HG02884 (cell line): ENCODE measurements around the gene KPNA2.
A peak's percentile ranks its signal among the peaks of the same experiment; 100 is the strongest.
"Not testable (repeated sequence)": the region's sequence is repeated elsewhere in the genome, so short reads cannot be mapped to it uniquely, and the experiment has no call there.

Experiments
- ATAC-seq: cut with Tn5 transposase; IDR thresholded peaks from one replicate; pipeline ENCODE4 v1.9.1; 2021; ENCODE audit warnings: mild to moderate bottlenecking, moderate library complexity; ENCODE audit not compliant: unreplicated experiment

The KPNA2 gene

DNA sequence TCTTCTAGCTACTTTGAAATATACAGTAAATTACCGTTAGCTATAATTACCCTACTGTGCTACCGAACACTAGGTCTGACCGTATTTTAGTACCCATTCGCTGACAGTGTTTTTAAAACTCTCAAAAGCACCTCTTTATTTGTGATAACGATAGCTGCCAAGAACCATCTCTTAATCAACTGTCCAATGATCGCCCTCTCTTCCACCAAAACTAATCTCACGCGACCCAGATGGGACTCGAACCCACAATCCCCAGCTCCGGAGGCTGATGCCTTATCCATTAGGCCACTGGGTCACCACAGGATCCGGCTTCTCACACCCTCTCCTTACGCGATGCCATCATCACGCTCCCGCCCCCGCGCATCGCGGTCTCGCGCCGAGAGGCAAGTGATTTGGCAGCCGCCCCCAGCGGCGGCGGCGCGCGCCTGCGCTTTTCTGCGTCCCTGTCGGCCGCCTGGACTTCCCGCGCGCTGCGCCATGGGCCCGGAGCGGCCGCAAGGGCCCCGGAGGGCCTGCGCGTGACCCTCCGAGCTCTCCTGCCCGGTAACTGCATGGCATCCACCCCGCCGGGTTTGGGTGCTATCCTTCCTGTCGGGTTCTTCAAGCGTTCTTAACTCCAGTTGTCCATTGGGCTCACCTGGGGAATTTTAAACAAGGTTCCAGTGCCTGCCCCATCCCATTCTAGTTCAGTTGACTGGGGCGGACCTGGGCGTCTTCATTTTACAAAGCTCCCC, 15.7 kb upstream of the KPNA2 start:
- peak; percentile 87 for ATAC-seq

DNA sequence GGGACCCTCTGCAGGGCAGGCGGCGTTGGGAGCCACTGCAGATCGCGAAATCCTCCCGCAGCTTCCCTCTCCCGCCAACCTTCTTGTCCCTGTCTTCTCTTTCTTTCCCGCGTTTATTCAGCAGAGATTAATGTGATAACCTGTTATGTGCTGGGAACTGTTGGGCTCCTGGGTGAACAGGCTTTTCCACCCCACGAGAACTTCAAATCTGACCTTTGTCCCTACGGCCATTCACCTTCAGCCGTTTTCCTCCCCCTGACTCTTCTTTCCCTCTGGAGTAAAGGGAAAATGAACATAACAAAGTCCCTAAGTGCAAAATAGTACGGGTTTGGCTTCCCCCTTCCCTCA, 15.2 kb upstream of the KPNA2 start:
- ATAC-seq = no peak

DNA sequence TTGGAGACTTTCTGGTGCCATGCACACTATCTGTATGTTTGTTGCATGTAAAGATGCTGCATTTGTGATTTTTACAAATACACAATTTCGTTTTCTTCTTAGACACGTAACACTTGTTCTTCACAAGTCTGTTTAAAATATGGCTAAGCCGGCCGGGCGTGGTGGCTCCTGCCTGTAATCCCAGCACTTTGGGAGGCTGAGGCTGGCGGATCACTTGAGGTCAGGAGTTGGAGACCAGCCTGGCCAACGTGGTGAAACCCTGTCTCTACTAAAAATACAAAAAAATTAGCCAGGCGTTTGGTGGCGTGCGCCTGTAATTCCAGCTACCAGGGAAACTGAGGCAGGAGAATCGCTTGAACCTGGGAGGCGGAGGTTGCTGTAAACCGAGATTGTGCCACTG, 14.7 kb upstream of the KPNA2 start:
- ATAC-seq = not testable (repeated sequence)

DNA sequence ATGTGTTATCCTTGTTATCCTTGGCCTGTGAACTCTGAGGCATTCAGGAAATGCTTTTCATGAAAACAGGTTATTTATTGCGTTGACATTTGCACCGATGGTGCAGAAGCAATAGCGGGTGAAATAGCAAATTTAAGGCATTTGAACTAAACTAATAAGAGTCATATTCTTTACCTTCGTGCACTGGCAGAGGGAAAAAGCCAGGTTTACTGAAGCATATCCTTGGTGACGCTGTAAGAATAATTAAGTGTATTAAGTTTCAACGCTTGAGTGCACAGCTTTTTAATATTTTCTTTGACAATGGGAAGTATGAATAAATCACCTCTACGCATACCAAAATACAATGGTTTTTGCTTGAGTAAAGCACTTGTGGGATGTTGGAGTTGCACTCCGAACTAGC, 13.6 kb upstream of the KPNA2 start:
- no peak for ATAC-seq

DNA sequence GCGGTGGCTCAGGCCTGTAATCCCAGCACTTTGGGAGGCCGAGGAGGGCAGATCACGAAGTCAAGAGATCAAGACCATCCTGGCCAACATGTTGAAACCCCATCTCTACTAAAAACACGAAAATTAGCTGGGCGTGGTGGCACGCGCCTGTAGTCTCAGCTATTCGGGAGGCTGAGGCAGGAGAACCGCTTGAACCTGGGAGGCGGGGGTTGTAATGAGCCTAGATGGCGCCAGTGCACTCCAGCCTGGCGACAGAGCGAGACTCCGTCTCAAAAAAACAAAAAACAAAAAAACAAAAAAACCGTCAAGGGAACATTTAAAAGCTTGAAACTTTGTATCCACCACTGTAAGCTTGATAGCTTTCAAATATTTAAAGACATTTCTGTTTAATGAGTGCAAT, 13.0 kb upstream of the KPNA2 start:
- ATAC-seq = not testable (repeated sequence)

DNA sequence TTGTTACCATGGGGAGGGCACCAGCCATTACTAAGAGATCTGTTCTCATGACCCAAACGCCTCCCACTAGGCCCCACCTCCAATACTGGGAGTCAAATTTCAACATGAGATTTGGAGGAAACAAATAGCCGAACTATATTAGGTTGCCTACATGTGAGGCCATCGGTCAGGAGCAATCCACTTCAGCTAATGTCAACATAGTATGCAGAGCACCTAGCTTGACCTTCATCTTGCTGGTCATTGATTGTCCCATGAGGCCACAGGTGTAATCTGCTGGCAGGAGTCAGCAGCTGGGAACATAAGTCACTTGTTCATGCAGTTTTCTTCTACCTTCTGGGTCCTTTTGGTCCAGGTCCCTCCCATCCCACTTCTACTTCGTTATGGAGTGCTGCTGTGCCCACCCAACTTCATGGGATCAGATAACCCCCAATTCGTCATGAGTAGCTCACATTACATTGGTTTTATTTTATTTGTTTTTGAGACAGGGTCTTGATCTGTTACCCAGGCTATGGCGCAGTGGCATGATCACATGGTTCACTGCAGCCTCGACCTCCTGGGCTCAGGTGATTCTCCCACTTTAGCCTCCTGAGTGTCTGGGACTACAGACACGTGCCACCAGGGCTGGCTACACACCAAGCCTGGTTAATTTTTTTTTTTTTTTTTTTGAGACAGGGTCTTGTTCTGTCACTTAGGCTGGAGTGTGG, 5.9 kb upstream of the KPNA2 start:
- ATAC-seq = no peak

DNA sequence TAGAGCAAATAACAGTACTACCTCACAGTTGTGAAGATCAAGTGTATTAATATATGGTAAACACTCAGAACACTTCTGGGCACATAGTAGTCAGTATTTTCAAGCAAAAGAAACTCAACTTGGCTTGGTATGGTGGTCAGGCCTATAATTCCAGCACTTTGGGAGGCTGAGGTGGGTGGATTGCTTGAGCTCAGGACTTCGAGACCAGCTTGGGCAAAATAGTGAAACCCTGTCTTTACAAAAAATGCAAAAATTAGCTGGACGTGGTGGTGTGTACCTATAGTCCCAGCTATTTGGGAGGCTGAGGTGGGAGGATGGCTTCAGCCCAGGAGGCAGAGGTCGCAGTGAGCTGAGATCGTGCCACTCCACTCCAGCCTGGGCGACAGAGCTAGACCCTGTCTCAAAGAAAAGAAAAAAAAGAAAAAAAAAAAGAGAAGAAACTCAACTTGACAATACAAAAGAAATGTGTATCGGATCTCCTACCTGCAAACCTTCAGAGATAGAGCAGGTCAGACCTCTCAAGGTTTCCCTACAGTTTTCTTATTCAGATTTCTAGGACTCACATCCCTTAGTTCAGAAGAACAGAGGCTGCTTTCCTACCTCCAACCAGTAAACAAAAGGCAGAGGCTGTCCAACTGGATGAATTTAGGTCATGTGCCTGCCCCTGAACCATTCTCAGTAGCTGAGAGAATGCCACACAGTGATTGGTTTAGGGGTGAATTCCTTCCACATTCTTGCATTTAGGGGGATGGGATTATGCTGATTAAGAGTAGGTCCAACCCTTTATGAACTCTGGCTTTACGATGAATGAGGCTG, 1.7 kb upstream of the KPNA2 start:
- no peak for ATAC-seq

DNA sequence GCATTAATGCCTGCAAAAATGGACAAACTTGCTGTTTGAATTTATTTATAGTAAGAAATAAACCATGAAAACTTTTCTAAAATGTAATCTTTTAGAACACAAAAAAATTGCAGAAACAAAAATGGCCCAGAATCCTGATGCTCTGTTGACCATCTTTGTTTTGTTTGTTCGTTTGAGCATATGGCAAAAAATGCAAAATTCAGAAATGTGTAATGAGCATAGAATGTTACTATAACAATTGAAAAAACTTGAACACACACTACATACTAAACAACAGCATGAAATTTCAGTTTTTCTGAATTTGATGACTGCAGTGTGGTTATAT, 1.1 kb upstream of the KPNA2 start:
- no peak for ATAC-seq

DNA sequence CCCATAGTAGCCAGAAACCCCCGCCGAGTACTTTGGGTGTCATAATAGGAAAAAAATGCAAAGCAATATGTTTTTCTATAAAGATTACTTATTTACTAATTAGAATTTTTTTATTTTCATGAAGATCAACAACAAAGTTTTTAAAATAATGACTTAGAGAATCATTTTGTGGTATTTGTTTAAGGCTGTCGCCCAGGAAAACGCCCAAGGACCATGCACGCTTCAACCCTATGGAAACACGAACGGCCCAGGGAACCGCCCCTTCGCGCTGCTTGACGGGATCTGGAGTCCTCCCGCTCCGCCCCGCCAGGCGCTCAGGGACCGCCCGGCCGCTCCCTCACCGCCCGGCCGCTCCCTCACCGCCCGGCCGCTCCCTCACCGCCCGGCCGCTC, 408 bp upstream of the KPNA2 start:
- ATAC-seq = peak; percentile 90

DNA sequence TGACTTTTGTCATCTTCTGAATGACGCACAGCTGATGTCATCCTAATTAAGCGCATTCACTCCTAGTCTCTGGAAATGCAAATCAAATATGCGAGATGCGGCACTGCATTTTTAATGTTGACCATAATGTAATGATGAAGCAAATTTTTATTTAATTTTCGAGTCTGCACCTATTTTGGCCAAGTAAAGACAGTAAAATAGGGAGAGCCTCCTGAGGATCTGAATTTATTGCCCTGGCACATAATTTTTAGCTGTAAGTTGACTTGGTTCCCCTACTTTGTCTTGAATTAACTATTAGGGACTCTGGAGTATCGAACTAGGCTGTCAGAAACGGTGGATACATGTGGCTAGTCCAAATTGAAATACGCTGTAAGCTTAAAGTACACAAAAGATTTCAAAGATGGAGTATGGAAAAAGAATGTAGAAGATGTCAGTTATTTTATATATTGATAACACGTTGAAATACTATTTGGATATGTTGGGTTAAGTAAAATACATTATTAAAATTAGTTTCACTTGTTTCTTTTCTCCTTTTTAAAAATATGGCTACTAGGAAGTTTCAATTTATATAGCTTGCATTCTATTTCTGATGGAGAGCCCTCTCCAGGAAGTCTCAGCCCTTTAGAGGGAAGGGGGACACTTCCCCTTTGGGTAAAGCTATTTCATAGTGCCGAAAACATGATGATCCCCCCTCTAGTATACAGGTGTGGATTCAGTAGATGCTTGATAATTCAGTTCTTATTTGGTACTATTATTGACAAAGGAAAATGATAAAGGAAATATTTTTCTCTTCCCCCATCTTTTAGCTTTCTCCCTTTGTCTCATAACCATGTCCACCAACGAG, 991 bp downstream of the KPNA2 start:
- ATAC-seq = no peak

DNA sequence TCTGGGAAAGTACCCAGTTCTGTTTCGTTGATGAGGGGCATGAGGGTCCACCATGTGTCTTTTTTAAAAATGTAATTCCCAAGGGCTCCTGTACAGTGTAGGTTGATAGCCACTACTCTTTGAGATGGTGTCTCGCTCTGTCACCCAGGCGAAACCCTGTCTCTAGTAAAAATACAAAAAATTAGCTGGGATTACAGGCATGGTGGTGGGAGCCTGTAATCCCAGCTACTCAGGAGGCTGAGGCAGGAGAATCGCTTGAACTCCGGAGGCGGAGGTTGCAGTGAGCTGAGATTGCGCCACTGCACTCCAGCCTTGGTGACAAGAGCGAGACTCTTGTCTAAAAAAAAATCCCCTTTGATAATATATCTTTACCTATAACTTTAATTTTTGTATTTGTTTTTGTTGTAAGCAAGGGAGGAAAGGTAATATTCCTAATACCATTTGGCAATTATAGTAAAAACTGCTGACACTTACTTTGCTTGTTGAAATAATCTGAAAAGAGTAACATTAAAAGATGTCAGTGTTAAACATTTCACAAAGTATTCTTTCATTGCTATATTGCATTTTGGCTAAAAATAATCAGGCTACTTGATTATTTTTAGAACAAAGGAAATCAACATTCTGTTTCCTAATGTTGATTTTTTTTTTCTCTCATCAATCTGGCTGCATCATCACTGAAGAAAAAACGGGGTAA, 11.8 kb downstream of the KPNA2 start:
- ATAC-seq = no peak

DNA sequence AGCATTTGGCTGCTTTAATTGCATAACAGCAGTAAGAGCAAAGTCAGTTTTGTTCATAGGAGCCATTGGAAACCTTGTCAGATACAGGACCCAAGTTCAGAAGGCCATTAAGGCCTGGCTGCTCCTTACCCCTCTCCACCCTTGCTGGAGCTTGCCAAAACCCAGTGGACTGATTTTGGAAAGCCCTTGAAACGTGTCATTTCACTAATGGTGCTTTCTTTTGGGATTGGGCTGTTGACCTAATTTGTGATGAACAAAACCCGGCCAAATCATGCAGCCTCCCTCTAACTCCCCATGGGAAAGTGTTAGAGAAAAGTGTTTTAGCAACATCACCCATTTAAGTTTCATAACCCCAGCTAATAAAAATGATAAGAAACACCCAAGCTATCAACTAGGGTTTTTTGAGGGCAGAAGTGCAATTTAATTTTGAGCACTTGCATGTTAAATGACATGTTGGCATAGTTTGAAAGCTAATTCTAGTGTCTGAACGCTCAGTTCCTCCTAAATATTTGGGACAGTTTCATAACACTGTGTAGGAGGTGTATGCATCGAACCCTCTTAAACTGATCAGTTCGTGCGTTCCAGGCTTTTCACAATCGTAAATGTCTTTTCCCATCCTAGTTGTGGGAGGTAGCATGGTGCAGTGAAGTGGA, 12.5 kb downstream of the KPNA2 start:
- ATAC-seq = not testable (repeated sequence)

DNA sequence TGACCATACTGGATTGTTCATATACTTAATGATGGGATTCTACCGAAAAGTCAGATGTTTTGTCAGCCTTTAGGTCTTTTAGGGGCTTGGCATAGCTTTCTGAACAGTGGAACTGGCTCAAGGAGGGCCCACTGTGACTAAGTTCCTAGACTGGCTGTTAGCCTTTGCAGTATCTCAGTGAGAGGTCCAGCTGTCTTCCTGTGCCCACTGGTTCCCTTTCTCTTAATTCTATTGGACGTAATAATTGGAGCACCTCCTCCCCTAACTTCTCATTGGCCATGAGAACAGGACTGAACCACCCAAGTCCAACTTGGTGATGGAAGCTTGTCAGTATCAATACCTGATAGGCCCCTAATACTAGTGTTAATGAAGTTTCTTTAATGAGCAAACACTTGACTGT, 13.5 kb downstream of the KPNA2 start:
- ATAC-seq = no peak

DNA sequence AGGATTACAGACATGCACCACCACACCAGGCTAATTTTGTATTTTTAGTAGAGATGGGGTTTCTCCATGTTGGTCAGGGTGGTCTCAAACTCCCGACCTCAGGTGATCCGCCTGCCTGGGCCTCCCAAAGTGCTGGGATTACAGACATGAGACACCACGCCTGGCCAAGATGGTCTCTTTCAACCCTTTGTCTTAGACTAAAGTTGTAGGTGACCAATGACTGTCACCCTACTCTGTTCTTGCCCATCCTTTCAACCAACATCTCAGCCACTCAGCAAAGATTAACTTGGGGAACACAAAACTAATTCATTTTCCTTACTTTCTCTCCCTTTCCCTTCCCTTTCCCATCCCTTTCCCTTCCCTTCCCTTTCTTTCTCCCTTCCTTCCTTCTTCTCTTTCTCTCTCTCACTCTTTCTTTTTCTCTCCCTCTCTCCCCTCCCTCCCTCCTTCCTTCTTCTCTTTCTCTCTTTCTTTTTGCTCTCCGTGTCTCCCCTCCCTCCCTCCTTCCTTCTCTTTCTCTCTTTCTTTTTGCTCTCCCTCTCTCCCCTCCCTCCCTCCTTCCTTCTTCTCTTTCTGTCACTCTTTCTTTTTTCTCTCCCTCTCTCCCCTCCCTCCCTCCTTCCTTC, 14.4 kb downstream of the KPNA2 start:
- ATAC-seq = not testable (repeated sequence)

DNA sequence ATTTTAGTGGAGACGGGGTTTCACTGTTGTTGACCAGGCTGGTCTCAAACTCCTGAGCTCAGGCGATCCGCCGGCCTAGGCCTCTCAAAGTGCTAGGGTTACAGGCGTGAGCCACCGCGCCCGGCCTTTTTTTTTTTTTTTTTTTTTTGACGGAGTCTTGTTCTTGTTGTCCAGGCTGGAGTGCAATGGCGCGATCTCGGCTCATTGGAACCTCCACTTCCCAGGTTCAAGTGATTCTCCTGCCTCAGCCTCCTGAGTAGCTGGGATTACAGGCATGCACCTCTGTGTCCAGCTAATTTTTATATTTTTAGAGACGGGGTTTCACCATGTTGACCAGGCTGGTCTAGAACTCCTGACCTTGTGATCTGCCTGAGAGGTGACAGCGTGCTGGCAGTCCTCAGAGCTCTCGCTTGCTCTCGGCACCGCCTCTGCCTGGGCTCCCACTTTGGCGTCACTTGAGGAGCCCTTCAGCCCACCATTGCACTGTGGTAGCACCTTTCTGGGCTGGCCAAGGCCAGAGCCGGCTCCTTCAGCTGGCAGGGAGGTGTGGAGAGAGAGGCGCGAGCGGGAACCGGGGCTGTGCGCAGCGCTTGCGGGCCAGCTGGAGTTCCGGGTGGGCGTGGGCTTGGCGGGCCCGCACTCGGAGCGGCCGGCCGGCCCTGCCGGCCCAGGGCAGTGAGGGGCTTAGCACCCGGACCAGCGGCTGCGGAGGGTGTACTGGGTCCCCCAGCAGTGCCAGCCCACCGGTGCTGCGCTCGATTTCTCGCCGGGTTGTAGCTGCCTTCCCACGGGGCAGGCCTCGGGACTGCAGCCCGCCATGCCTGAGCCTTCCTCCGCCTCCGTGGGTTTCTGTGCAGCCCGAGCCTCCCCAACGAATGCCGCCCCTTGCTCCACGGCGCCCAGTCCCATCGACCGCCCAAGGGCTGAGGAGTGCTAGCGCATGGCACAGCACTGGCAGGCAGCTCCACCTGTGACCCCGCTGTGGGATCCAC, 16.1 kb downstream of the KPNA2 start:
- ATAC-seq = not testable (repeated sequence)

DNA sequence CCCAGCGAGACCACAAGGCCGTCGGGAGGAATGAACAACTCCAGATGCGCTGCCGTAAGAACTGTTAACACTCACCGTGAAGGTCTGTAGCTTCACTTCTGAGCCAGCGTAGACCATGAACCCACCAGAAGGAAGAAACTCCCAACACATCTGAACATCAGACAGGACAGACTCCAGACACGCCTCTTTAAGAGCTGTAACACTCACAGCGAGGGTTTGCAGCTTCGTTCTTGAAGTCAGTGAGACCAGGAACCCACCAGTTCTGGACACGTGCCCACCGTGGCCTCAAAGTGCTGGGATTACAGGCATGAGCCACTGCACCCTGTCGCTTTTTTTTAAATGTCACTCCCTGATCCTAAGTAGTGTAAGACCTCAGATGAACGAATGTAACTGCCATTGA, 17.3 kb downstream of the KPNA2 start:
- ATAC-seq = no peak

DNA sequence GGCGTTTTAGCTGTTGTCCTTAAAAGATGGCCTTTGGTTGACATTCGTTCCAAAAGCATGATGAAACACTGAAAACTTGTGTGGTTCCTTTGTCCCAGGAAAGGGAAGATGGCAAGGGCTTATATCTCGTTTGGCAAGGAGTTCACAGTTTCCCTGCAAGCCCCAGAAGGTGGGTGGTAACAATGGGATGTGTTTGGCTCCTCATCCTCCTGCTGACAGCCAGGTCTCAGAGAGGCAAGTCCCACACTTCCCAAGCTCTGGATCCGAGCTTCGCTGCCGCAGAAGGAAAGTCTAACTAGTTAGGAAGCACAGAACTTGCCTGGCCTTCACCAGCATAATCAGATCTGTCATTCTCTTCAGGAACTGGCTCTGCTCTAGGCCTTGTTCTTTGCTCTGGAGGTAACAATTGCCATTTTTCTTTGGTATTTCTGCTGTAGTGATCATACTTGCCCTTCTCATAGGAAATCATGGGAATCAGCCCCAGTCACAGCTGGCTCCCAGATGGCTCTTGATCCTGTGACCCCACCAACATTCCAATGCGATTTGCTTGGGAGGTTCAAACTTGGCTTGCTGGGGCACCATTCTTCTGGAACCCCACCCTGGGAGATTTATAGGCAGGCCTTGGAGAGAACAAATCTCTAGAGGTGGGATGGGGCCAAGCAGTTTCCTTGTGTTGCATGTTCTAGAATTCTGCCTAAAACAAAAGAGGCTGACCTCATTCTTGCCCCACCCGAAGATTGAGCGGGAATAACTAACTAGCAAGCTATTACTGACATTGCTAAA, 17.9 kb downstream of the KPNA2 start:
- no peak for ATAC-seq
